GM18498 (cell line): Measurements from ENCODE around the gene ARID5A.
A peak's percentile ranks its signal among the peaks of the same experiment; 100 is the strongest.

Source experiments
- ATAC-seq: cut with Tn5 transposase; IDR thresholded peaks from one replicate; pipeline ENCODE4 v1.9.1; 2021; ENCODE audit warnings: mild to moderate bottlenecking, moderate library complexity; ENCODE audit not compliant: unreplicated experiment

ARID5A gene

GRCh38 chr2:96527286-96528005 is 9.1 kb upstream of the ARID5A start:
- peak; percentile 41 for ATAC-seq

GRCh38 chr2:96528006-96528699 is 8.4 kb upstream of the ARID5A start:
- no peak for ATAC-seq

- ATAC-seq = no peak
Measured at GRCh38 chr2:96528700-96529375, 7.7 kb upstream of the ARID5A start.

- ATAC-seq = no peak
Measured at GRCh38 chr2:96529376-96530143, 7.0 kb upstream of the ARID5A start.

DNA sequence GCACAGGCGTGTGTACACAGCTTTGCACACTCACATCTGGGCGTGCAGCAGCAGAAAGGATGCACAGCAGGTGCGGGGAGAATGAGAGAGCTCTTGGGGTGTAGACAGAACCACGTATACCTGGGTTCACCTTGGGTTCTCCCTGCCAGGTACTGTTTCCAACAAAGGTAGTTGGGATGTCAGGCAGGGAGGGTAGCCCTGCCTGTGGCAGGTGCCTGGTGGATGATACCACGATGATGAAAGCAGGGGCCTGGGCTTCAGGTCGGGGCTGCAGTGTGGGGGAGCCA is 6.5 kb upstream of the ARID5A start:
- no peak for ATAC-seq

GRCh38 chr2:96530474-96531357 is 5.8 kb upstream of the ARID5A start:
- no peak for ATAC-seq

- ATAC-seq = no peak
Measured at GRCh38 chr2:96531366-96531765, 5.2 kb upstream of the ARID5A start.

GRCh38 chr2:96531872-96532505 is 4.6 kb upstream of the ARID5A start:
- ATAC-seq = peak; percentile 30

GRCh38 chr2:96532641-96533291 is 3.8 kb upstream of the ARID5A start:
- no peak for ATAC-seq

DNA sequence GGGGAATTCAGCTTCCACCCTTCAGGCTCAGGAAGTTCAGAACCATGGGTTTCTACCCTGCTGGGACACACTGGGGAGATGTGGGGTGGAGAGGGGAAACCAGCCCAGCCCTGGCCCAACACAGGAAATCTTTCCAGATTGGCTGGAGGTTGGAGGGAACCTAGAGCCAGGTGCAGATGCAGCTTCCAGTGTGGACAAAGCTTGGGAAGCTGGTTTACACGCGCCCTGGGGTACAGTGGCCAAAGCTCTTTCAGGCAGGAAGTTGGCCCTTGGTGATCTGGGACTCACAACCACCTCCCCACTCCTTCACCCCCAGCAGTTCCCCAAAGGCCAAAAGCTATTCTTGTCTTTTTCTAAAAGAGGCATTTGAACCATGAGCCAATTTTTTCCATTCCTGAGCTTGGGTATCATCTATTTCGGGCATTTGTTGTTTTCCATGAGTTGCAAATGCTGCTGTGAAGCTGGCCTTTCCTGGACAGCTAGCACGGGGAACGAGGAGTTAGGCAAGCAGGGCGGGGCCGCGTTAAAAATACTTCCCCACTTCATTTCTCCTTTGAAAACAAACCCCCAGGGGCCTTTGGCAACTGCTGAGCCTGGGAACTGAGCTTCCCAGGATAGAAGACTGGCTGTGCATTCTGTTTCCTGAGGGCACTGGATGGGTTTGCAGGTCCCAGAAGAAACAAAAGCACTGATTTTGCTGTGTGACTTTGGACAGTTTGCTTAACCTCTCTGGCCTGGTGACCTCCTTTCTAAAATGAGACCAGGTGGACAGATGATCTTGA is 3.1 kb upstream of the ARID5A start:
- ATAC-seq = no peak

DNA sequence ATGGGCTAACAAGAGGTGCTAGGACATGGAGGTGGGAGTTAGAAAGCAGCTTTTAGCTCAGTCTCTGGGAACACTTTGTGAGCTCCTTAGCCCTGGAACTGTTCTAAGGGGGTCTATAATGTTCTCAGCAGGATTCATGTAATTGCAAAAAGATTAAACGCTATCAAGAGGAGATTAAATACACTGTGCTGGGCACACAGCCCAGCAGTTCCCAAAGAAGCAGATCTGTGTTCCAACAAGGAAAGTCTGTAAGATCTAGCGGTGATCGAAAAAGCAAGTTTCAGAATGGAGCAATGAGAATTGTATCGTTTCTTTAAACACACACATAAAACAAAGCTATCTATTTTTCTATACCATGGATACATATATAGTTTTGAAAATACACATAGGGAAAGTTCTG is 2.4 kb upstream of the ARID5A start:
- no peak for ATAC-seq

DNA sequence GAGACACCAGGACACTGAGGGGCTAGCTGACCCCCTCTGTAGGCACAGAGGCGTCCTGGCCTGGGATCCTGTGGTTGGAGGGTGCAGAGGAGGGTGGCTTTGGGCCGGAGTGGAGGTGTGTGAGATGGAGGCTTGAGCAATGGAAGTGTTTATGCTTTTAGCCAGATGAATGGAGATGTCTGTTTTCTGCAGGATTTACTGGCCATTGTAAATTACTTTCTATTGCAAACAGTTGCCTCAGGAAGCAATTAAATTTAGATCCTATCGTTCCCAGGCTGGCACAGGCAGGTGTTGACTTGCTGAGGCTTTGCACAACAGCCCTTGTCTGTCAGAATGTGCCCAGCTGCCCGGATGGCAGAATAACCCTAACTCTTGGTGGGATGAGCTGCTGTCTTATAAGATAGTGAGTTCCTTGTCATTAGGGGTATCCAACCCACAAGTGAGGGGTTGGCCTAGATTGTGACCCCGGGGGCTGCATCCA is 1.8 kb upstream of the ARID5A start:
- ATAC-seq = no peak

DNA sequence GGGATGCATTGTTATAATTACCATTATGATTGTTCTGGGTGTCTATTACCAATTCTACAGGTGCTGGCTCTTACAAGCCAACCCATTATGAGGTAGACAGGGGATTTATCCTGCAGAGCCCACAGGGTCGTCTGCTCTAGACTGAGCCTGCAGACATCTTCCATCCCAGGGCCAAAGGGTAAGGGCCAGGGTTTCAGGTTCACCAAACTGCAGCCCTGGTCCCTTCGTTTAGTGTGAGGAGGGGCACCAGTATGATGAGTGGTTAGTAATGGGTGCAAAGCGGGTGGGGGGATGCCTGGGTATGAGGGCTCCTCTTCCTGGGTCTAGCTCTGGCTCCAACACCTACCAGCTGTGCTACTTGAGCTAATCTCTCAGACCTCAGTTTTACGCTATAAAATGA is 1.2 kb upstream of the ARID5A start:
- no peak for ATAC-seq

DNA sequence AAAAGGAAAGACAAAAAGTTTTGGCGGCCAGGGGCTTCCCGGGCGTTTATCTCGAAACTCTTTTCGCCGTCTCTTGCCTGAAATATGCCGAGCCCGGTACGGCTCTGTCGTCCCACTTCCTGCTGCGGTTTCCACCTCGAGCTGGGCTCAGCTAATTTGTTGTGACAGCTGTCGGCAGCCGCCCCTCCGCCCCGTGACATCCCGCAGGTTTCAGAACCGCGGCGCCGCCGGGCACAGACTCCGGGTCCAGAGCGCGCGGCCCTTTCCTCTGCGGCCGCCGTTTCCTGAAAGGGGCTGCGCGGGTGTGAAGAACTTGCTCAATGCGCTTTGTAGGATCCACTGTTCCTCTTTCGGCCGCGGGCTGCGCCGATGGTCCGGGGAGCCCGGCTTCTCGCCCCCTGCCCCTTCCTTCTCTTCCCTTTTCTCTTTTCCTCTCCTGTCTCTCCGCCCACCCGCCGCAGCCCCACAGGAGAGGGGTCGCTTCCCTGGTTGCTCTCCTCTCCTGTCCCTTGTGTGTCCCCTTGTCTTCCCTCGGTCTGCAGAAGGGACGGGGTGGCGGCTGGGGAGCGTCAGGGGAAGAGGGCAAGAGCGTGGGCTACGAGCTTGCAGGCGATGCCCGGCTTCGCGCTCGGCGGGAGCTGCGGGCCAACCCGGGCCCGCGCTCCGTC is 648 bp downstream of the ARID5A start:
- ATAC-seq = peak; percentile 62

GRCh38 chr2:96537734-96538486 is 1.4 kb downstream of the ARID5A start:
- no peak for ATAC-seq

DNA sequence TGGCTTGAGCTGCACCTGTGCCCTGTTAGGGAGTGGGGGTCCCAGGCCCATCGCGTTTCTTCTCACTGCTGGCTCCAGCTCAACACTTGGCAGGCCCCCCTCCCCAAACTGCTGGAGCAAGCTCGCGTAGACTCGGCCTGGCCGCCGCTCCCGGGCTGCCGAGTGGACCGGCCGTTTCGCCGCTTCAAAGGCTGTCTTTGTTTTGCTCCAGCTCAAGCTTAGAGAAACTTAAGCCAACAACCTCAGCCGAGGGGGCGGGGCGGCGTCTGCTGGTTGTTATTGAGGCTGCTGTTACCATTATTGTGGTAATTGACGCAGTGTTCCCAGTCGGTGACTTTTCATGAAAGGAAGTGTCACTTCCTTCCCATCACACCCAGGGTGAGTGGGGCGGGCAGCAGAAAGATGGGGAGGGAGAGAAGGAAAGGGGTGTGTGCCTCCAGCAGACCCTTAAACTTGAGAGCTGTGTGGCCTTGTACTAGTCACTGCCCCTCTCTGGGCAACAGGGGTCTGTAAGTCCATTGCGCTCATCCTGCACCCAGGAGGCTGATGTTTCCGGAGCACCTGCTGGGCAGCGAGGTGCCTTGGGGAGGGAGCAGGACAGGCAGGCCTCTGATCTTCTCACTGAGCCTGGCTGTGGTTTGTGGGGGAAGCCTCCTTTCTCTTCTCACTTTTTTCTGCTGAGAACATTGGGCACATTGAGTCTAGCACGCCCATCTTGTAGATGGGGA is 2.1 kb downstream of the ARID5A start:
- ATAC-seq = no peak
